Measurements from ENCODE around the gene SOX30. TPM values are rescaled to one million over a fixed set of nuclear protein-coding genes. Genes with fewer than 3 reads are reported as not detected.
"Not testable (repeated sequence)": the region's sequence is repeated elsewhere in the genome, so short reads cannot be mapped to it uniquely, and the experiment has no call there.

The SOX30 gene
- total RNA-seq, result not detected in 2 replicates

GRCh38 chr5:157652377-157652692, at the start of gene SOX30:
SOX30 (minus strand) TSS chr5:157652438; CDS start chr5:157652078, 360 bp downstream.
- no peak for DNase-seq (ENCODE audit: low read depth, low spot score)

- DNase-seq (ENCODE audit: low read depth, low spot score), result not testable (repeated sequence)
Measured at GRCh38 chr5:157698674-157699073, 46.4 kb upstream of the SOX30 start.

GRCh38 chr5:157696154-157696553, 43.9 kb upstream of the SOX30 start:
- DNase-seq (ENCODE audit: low read depth, low spot score), result not testable (repeated sequence)

GRCh38 chr5:157693816-157694215, 41.6 kb upstream of the SOX30 start:
- not testable (repeated sequence) for DNase-seq (ENCODE audit: low read depth, low spot score)

GRCh38 chr5:157690690-157691433, 38.6 kb upstream of the SOX30 start:
- no peak for DNase-seq (ENCODE audit: low read depth, low spot score)

GRCh38 chr5:157689942-157690689, 37.9 kb upstream of the SOX30 start:
- DNase-seq (ENCODE audit: low read depth, low spot score), result no peak

- no peak for DNase-seq (ENCODE audit: low read depth, low spot score)
Measured at GRCh38 chr5:157687198-157687554, 34.9 kb upstream of the SOX30 start.

GRCh38 chr5:157686276-157687197, 34.3 kb upstream of the SOX30 start:
- not testable (repeated sequence) for DNase-seq (ENCODE audit: low read depth, low spot score)

- DNase-seq (ENCODE audit: low read depth, low spot score), result no peak
Measured at GRCh38 chr5:157682257-157682656, 30.0 kb upstream of the SOX30 start.

- no peak for DNase-seq (ENCODE audit: low read depth, low spot score)
Measured at GRCh38 chr5:157681048-157681447, 28.8 kb upstream of the SOX30 start.

- no peak for DNase-seq (ENCODE audit: low read depth, low spot score)
Measured at GRCh38 chr5:157680239-157680638, 28.0 kb upstream of the SOX30 start.

- DNase-seq (ENCODE audit: low read depth, low spot score), result no peak
Measured at GRCh38 chr5:157679801-157680200, 27.6 kb upstream of the SOX30 start.

GRCh38 chr5:157677931-157678330, 25.7 kb upstream of the SOX30 start:
- DNase-seq (ENCODE audit: low read depth, low spot score), result no peak

GRCh38 chr5:157674351-157674750, 22.1 kb upstream of the SOX30 start:
- DNase-seq (ENCODE audit: low read depth, low spot score), result not testable (repeated sequence)

- no peak for DNase-seq (ENCODE audit: low read depth, low spot score)
Measured at GRCh38 chr5:157672976-157673375, 20.7 kb upstream of the SOX30 start.

- DNase-seq (ENCODE audit: low read depth, low spot score), result no peak
Measured at GRCh38 chr5:157671592-157672330, 19.5 kb upstream of the SOX30 start.

- no peak for DNase-seq (ENCODE audit: low read depth, low spot score)
Measured at GRCh38 chr5:157670662-157671591, 18.7 kb upstream of the SOX30 start, which contains the start of gene C5orf52. C5orf52 (plus strand) TSS chr5:157671533; CDS start chr5:157671615, 82 bp downstream.

GRCh38 chr5:157669701-157670097, 17.5 kb upstream of the SOX30 start:
- no peak for DNase-seq (ENCODE audit: low read depth, low spot score)

GRCh38 chr5:157668356-157668755, 16.1 kb upstream of the SOX30 start:
- no peak for DNase-seq (ENCODE audit: low read depth, low spot score)

All from pulmonary artery endothelial cell (primary cell).